Endothelial cell of umbilical vein (primary cell): ENCODE data around the gene ZNF516.

Source experiments
- EZH2 ChIP-seq: IDR thresholded peaks from 2 replicates; pipeline ENCODE4 v1.6.1; 2012; ENCODE audit warnings: borderline replicate concordance, low read depth, mild to moderate bottlenecking, moderate library complexity, low read length, inconsistent platforms; ENCODE audit not compliant: severe bottlenecking
- FOS ChIP-seq: IDR thresholded peaks from 2 replicates; pipeline ENCODE4 v1.6.1; 2011; ENCODE audit warnings: mild to moderate bottlenecking, low read length, moderate library complexity, borderline replicate concordance; ENCODE audit not compliant: insufficient read depth
- GATA2 ChIP-seq: IDR thresholded peaks from 2 replicates; pipeline ENCODE4 v1.7.0; 2011; ENCODE audit warnings: low read depth, mild to moderate bottlenecking, moderate library complexity, mixed read lengths, low read length; ENCODE audit not compliant: insufficient read length, insufficient read depth
- JUN ChIP-seq: IDR thresholded peaks from 2 replicates; pipeline ENCODE4 v1.6.1; 2011; ENCODE audit warnings: borderline replicate concordance, low read depth; ENCODE audit not compliant: insufficient read length, insufficient read depth
- MYC ChIP-seq: IDR thresholded peaks from one replicate; pipeline ENCODE4 v1.6.1; 2011; ENCODE audit warnings: mild to moderate bottlenecking, low read depth, low read length
- POLR2A ChIP-seq: IDR thresholded peaks from 2 replicates; pipeline ENCODE4 v1.6.1; 2012; ENCODE audit warnings: low read depth, mild to moderate bottlenecking, control low read depth, low read length
- POLR2AphosphoS5 ChIP-seq: IDR thresholded peaks from 2 replicates; pipeline ENCODE4 v1.6.1; 2012; ENCODE audit warnings: low read depth, mild to moderate bottlenecking, control low read depth, low read length, moderate library complexity; ENCODE audit not compliant: insufficient read depth
- TF ChIP-seq, protein P1 (sequence below), 2 donors: IDR thresholded peaks; 1 replicate in 1 of 2; 2 replicates in 1 of 2; pipeline ENCODE4 v1.5.1; 2011; ENCODE audit warnings: low read length in 2 of 2, mild to moderate bottlenecking in 2 of 2, moderate library complexity in 2 of 2, control low read depth in 1 of 2, inconsistent platforms in 1 of 2, low read depth in 1 of 2; ENCODE audit not compliant: insufficient read depth in 1 of 2; ENCODE audit errors: extremely low read depth in 1 of 2
- TF ChIP-seq, protein P2 (sequence below): IDR thresholded peaks from 2 replicates; pipeline ENCODE4 v1.6.1; 2011; ENCODE audit not compliant: insufficient read depth, insufficient read length

DNA sequence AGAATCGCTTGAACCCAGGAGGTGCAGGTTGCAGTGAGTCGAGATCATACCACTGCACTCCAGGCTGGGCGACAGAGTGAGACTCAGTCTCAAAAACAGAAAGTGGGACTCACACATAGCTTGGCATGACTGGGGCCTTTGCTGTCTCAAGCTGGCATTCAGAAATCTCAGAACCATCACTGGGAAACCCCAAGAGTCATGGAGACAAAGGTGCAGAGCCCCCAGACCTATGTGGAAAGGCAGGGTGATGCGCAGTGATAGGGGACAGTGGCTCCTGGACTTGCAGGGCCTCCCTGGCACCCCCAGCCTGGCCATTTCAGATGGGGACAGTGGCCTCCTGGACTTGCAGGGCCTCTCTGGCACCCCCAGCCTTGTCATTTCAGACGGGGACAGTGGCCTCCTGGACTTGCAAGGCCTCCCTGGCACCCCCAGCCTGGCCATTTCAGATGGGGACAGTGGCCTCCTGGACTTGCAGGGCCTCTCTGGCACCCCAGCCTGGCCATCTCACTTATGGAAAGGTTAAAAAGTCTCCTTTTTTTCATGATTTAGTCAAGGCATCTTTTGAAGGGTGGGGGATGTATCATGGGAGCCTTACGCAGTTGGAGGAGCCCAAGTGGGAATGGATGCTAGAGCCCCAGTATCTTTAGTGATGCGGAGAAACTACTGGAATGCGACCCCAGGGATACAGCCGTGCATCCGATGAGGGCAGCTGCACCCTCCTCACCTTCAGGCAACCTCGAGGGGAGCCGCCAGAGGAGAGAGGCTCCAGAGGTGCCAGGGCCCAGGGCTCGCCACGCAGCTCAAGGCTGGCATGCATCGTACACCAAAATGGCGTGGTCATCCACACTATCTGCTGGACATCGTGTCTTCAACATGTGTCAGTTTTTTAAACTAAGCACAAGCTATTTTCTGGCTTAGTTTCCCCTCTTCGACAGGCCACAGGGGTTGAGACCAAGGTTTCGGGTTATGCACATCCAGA is 30.5 kb downstream of the ZNF516 start:
- TF ChIP-seq, protein P1, sequence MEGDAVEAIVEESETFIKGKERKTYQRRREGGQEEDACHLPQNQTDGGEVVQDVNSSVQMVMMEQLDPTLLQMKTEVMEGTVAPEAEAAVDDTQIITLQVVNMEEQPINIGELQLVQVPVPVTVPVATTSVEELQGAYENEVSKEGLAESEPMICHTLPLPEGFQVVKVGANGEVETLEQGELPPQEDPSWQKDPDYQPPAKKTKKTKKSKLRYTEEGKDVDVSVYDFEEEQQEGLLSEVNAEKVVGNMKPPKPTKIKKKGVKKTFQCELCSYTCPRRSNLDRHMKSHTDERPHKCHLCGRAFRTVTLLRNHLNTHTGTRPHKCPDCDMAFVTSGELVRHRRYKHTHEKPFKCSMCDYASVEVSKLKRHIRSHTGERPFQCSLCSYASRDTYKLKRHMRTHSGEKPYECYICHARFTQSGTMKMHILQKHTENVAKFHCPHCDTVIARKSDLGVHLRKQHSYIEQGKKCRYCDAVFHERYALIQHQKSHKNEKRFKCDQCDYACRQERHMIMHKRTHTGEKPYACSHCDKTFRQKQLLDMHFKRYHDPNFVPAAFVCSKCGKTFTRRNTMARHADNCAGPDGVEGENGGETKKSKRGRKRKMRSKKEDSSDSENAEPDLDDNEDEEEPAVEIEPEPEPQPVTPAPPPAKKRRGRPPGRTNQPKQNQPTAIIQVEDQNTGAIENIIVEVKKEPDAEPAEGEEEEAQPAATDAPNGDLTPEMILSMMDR (IDR thresholded peaks at IDR 0.05; ENCODE audit: extremely low read depth in 1 of 2, insufficient read depth in 1 of 2, low read depth in 1 of 2, low read length in 2 of 2) = no peak
- TF ChIP-seq GATA2 (no peak), POLR2AphosphoS5 (no peak), EZH2 (no peak), MYC (no peak), POLR2A (no peak), FOS (no peak), JUN (no peak)
- TF ChIP-seq, protein P2, sequence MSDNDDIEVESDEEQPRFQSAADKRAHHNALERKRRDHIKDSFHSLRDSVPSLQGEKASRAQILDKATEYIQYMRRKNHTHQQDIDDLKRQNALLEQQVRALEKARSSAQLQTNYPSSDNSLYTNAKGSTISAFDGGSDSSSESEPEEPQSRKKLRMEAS = no peak
